Nephron progenitor cell (in vitro differentiated cells): ENCODE measurements around the gene SERPINB12.

Source experiments
- DNase-seq: peaks from one replicate; pipeline ENCODE4 v3.0.0; 2021
- H3K27ac Mint-ChIP-seq: 2 replicates; pipeline ENCODE4 v1.8.0; 2021; ENCODE audit warnings: mild to moderate bottlenecking, moderate library complexity, mixed read lengths
- H3K27me3 Mint-ChIP-seq: 2 replicates; pipeline ENCODE4 v1.8.0; 2021; ENCODE audit warnings: mild to moderate bottlenecking, low read depth, mixed read lengths; ENCODE audit not compliant: poor library complexity
- H3K36me3 Mint-ChIP-seq: 2 replicates; pipeline ENCODE4 v1.8.0; 2021; ENCODE audit warnings: low read depth, mixed read lengths
- H3K4me1 Mint-ChIP-seq: 2 replicates; pipeline ENCODE4 v1.8.0; 2021; ENCODE audit warnings: mixed read lengths
- H3K4me3 Mint-ChIP-seq: 2 replicates; pipeline ENCODE4 v1.8.0; 2021; ENCODE audit warnings: mild to moderate bottlenecking, moderate library complexity, mixed read lengths
- H3K9me3 Mint-ChIP-seq: 2 replicates; pipeline ENCODE4 v1.8.0; 2021; ENCODE audit warnings: mild to moderate bottlenecking, moderate library complexity, mixed read lengths
- TF ChIP-seq, protein P1 (sequence below): fragments of 200-600 bp; sonication (generic); IDR thresholded peaks from 2 replicates; pipeline ENCODE4 v1.5.0; 2021; ENCODE audit warnings: antibody characterized with exemption

SERPINB12 gene

DNA sequence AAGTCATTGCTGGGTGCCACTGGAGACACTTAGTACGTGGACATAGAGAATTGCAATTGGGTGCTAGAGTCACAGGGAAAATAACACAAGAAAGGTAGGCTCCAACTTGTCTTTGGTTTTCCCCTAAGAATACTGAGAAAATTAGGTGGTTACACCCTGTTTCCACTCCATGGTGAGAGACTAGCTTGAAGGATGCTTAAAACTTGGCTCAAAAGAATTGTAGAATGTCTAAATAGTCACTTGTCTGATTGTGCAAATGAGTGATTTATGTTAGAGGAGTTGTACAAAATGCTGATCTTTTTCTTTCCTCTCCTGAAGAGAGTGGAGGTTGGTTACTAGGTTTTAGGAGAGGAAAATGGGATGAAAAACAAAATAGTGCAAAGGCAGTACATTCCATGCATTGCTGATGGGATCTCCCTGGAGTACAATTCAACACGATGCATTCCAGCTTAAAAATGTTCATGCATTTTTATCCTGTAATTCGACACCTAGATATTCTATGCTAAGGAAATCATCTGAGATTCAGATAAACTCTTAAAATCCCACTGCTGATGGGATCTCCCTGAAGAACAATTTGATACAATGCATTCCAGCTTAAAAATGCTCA is 2.2 kb upstream of the SERPINB12 start:
- no peak overlapping the region for H3K27ac Mint-ChIP-seq
- peaks cover 9% of the 10 kb centered on the region for H3K4me1 Mint-ChIP-seq
- H3K36me3 Mint-ChIP-seq = no peaks in the 10 kb centered on the region
- H3K4me3 Mint-ChIP-seq = no peak overlapping the region
- TF ChIP-seq, protein P1, sequence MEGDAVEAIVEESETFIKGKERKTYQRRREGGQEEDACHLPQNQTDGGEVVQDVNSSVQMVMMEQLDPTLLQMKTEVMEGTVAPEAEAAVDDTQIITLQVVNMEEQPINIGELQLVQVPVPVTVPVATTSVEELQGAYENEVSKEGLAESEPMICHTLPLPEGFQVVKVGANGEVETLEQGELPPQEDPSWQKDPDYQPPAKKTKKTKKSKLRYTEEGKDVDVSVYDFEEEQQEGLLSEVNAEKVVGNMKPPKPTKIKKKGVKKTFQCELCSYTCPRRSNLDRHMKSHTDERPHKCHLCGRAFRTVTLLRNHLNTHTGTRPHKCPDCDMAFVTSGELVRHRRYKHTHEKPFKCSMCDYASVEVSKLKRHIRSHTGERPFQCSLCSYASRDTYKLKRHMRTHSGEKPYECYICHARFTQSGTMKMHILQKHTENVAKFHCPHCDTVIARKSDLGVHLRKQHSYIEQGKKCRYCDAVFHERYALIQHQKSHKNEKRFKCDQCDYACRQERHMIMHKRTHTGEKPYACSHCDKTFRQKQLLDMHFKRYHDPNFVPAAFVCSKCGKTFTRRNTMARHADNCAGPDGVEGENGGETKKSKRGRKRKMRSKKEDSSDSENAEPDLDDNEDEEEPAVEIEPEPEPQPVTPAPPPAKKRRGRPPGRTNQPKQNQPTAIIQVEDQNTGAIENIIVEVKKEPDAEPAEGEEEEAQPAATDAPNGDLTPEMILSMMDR = no peak
- H3K9me3 Mint-ChIP-seq = no peaks in the 10 kb centered on the region
- peaks cover 4% of the 10 kb centered on the region for H3K27me3 Mint-ChIP-seq
- no peak for DNase-seq

DNA sequence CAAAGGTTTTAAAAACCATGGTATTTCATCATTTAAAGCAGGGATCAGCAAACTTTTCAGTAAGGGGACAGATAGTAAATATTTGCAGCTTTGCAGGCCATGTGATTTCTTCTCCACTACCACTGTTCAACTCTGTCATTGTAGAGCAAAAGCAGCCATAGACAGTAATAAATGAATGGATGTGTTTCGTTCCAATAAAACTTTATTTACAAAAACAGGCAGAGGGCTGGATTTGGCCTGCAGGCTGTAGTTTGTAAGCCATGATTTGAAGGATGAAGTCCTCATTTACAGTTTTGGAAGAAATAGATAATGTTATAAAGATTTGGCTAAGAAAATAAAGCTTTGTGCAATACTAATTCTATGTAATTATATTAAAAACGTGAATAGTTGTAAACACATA is 1.8 kb downstream of the SERPINB12 start:
- Mint-ChIP-seq H3K4me1 (peaks cover 14% of the 10 kb centered on the region), H3K4me3 (no peak overlapping the region), H3K36me3 (no peaks in the 10 kb centered on the region), H3K27ac (no peak overlapping the region), H3K9me3 (no peaks in the 10 kb centered on the region), H3K27me3 (peaks cover 4% of the 10 kb centered on the region)
- TF ChIP-seq, protein P1 = no peak
- DNase-seq = no peak

DNA sequence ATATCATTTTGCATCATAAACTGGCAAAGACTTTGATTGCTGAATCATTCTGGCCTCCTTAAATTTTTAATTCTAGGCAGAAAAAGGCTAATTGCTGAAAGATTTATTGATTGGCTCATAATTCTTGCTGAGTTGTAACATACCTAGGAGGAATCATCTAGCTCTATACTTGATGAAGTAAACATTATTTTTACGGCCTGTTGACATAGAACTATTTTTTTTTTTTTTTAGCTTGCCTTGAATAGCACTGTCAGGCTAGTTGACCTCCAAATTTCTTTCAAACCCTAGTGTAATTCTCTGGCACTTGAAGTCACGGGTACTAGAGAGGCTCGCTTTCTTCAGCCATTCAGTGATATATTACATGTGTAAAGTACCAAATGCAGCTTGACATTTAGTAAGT is 2.8 kb downstream of the SERPINB12 start:
- Mint-ChIP-seq H3K4me1 (peaks cover 12% of the 10 kb centered on the region), H3K9me3 (no peaks in the 10 kb centered on the region), H3K27ac (no peak overlapping the region), H3K36me3 (no peaks in the 10 kb centered on the region), H3K27me3 (peaks cover 4% of the 10 kb centered on the region), H3K4me3 (no peak overlapping the region)
- TF ChIP-seq, protein P1 = no peak
- DNase-seq = no peak

DNA sequence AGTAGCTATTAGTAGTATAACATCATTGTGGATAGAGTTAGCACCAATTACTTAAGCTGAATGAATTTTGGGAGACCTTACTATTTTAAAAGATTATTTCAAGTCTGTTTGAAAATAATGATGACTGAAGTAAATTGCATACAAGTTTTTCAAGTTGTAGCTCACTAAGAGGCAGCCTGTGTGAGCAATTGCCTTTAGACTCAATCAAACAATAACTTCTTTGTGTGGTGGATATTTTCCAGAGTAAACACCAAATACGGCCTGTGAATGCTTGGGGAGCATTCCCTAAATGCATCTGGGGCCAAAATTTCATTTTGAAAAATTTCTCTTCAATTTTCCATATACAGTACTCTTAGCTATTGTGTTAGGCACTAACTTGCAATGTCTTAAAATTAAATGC is 7.9 kb downstream of the SERPINB12 start:
- no peak for DNase-seq
- Mint-ChIP-seq H3K27me3 (no peaks in the 10 kb centered on the region), H3K27ac (no peak overlapping the region), H3K4me1 (peaks cover 5% of the 10 kb centered on the region), H3K36me3 (no peaks in the 10 kb centered on the region), H3K9me3 (no peaks in the 10 kb centered on the region), H3K4me3 (no peak overlapping the region)
- TF ChIP-seq, protein P1 = no peak

DNA sequence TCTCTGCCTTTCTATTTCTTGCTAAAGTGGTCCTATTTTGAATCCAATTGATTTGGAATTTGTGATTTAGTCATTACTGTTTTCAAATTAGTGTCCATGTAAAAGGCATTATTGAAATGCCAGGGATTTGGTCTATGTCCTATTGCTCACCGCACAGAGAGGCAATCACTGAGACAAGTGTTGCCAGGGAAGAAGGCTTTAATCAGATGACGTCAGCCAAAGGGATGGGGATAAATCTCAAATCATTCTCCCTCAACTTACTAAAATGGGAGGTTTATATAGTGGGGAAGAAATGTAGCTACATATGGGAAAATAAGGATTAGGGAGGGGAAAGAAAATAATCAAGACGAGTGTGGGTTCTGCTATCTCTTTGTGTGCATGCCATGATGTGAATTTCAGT is 9.6 kb downstream of the SERPINB12 start:
- Mint-ChIP-seq H3K27ac (no peak overlapping the region), H3K4me3 (no peak overlapping the region), H3K4me1 (no peaks in the 10 kb centered on the region), H3K36me3 (no peaks in the 10 kb centered on the region), H3K27me3 (no peaks in the 10 kb centered on the region), H3K9me3 (no peaks in the 10 kb centered on the region)
- no peak for DNase-seq
- TF ChIP-seq, protein P1 = no peak

DNA sequence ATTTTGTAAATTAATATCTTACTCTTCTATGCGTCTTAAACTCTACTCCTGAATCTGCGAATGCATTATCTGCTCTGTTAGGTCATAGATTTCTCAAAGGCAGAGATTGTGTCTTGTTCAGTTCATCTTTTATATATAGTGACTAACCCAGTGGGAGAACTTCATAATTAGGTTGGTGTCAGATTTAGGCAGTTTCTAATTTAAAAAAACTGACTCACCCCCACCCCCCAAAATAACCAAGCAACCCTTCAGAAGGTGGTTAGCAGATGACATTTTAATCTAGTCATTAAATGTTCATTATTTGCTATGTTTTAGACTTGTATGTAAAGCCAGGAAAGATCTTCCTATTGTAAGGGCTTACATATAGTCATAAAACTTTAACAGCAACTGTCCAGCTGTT is 10.4 kb downstream of the SERPINB12 start:
- TF ChIP-seq, protein P1 = no peak
- no peaks in the 10 kb centered on the region for H3K9me3 Mint-ChIP-seq
- H3K36me3 Mint-ChIP-seq = no peaks in the 10 kb centered on the region
- no peak for DNase-seq
- no peaks in the 10 kb centered on the region for H3K27me3 Mint-ChIP-seq
- H3K27ac Mint-ChIP-seq = no peak overlapping the region
- no peaks in the 10 kb centered on the region for H3K4me1 Mint-ChIP-seq
- no peak overlapping the region for H3K4me3 Mint-ChIP-seq
